ENCODE measurements around the gene RUNDC1.

RUNDC1 gene

GRCh38 chr17:43011728-43012472 lies 31.5 kb downstream of the RUNDC1 start:
- peaks cover 0 to 39% of the 10 kb centered on the region in 2 experiments; a peak in 1 of 3 replicates for H3K36me3 ChIP-seq (ENCODE audit: control insufficient read depth in 2 of 2, insufficient read depth in 1 of 2, low read length in 2 of 2)
- no peak overlapping the region for H3K27ac ChIP-seq (ENCODE audit: extremely low read depth, low read depth, low read length)
- H3K4me3 ChIP-seq (ENCODE audit: low read depth, low read length): no peak overlapping the region
- POLR2A ChIA-PET: interaction anchor here (1.3 to 3.4 kb wide), 4 partner anchors 10 to 14 kb away, joined by 5 to 29 read pairs (median 10); partner anchors contain the start of genes RPL27 and VAT1
- H3K4me1 ChIP-seq (ENCODE audit: control insufficient read depth, insufficient read depth, low read length): no peaks in the 10 kb centered on the region
- no peaks in the 10 kb centered on the region for H3K9me3 ChIP-seq (ENCODE audit: control insufficient read depth, insufficient read depth, low read depth, low read length)
- CTCF ChIA-PET: interaction anchor here (0.6 to 1.3 kb wide), 3 partner anchors 12 to 552 kb away, joined by 3 to 5 read pairs (median 3); no protein-coding TSS in a partner anchor
- no peak for TF ChIP-seq TRIM28 (IDR thresholded peaks at IDR 0.05; ENCODE audit: borderline replicate concordance, low read length)
- no peak for TF ChIP-seq WT1 (tag by site-specific recombination; IDR thresholded peaks at IDR 0.05)
- TF ChIP-seq PRDM4 (tag by site-specific recombination; IDR thresholded peaks at IDR 0.05): no peak
- no peak for TF ChIP-seq ZNF311 (tag by site-specific recombination; IDR thresholded peaks at IDR 0.05; ENCODE audit: borderline replicate concordance)
- TF ChIP-seq ZNF239 (tag by site-specific recombination; IDR thresholded peaks at IDR 0.05): no peak
- TF ChIP-seq ZNF138 (tag by site-specific recombination; IDR thresholded peaks at IDR 0.05; ENCODE audit: borderline replicate concordance): no peak
- TF ChIP-seq ZNF555 (tag by site-specific recombination; conservative IDR thresholded peaks at IDR 0.05): no peak
- no peak for TF ChIP-seq YY1 (tag by site-specific recombination; IDR thresholded peaks at IDR 0.05)
- no peak for TF ChIP-seq REST (tag by site-specific recombination; IDR thresholded peaks at IDR 0.05)
- TF ChIP-seq ZBTB21 (tag by site-specific recombination; IDR thresholded peaks at IDR 0.05): no peak
- no peak for TF ChIP-seq ZBTB17 (tag by site-specific recombination; IDR thresholded peaks at IDR 0.05)

- H3K4me1 ChIP-seq (ENCODE audit: control insufficient read depth, insufficient read depth, low read length): no peaks in the 10 kb centered on the region; the same call in 1 of the 2 replicates
- ChIA-PET CTCF (interaction anchor here (0.6 to 0.7 kb wide), 2 partner anchors 170 to 198 kb away, joined by 3 read pairs; no protein-coding TSS in a partner anchor), POLR2A (interaction anchor here (0.6 to 2.7 kb wide), 5 partner anchors 8 to 15 kb away, joined by 3 to 14 read pairs (median 6); partner anchors contain the start of genes RPL27 and VAT1)
- H3K9me3 ChIP-seq (ENCODE audit: control insufficient read depth, insufficient read depth, low read depth, low read length): no peaks in the 10 kb centered on the region
- H3K36me3 ChIP-seq (ENCODE audit: control insufficient read depth in 2 of 2, insufficient read depth in 1 of 2, low read length in 2 of 2): peaks cover 0 to 48% of the 10 kb centered on the region in 2 experiments; a peak in 2 of 3 replicates
- H3K4me3 ChIP-seq (ENCODE audit: low read depth, low read length): no peak overlapping the region
- TF ChIP-seq ZNF24 (tag by site-specific recombination; IDR thresholded peaks at IDR 0.05): no peak
- TF ChIP-seq ZNF600 (tag by site-specific recombination; IDR thresholded peaks at IDR 0.05): peak; percentile 45; the same call in 1 of the 2 replicates
- H3K27ac ChIP-seq (ENCODE audit: extremely low read depth, low read depth, low read length): no peak overlapping the region
Measured at GRCh38 chr17:43013296-43013695, 32.9 kb downstream of the RUNDC1 start.

GRCh38 chr17:43014020-43014648 lies 33.8 kb downstream of the RUNDC1 start:
- H3K9me3 ChIP-seq (ENCODE audit: control insufficient read depth, insufficient read depth, low read depth, low read length): no peaks in the 10 kb centered on the region
- H3K36me3 ChIP-seq (ENCODE audit: control insufficient read depth in 2 of 2, insufficient read depth in 1 of 2, low read length in 2 of 2): peaks cover 0 to 52% of the 10 kb centered on the region in 2 experiments; a peak in 2 of 3 replicates
- peaks cover 5% of the 10 kb centered on the region for H3K4me1 ChIP-seq (ENCODE audit: control insufficient read depth, insufficient read depth, low read length)
- ChIA-PET CTCF (interaction anchor here (0.7 kb wide), 1 partner anchor 11 kb away, joined by 3 read pairs; no protein-coding TSS in a partner anchor), POLR2A (interaction anchor here (1.4 kb wide), 1 partner anchor 16 kb away, joined by 13 read pairs; the partner anchor contains the start of gene RPL27)
- H3K27ac ChIP-seq (ENCODE audit: extremely low read depth, low read depth, low read length): no peak overlapping the region
- no peak overlapping the region for H3K4me3 ChIP-seq (ENCODE audit: low read depth, low read length)
- TF ChIP-seq GLIS2 (tag by site-specific recombination; IDR thresholded peaks at IDR 0.05) (0 out of 2 replicates have a peak, but pooled peaks have one; percentile 26), ZNF837 (tag by site-specific recombination; IDR thresholded peaks at IDR 0.05) (no peak)

Data from HEK293 (cell line).